Neural progenitor cell (in vitro differentiated cells): ENCODE measurements around the gene NPC2. TPM values are rescaled to one million over a fixed set of nuclear protein-coding genes. Genes with fewer than 3 reads are reported as not detected.

ENCODE experiments used
- DNase-seq: peaks from one replicate; pipeline ENCODE4 v3.0.0-alpha.2; 2016; ENCODE audit warnings: low spot score
- H2AFZ ChIP-seq: fragments of 200-600 bp; sonication (generic); replicated peaks from 2 replicates; pipeline ENCODE4 v1.6.1; 2016; ENCODE audit warnings: antibody characterized with exemption
- H3F3A ChIP-seq: fragments of 200-600 bp; sonication (generic); 2 replicates; pipeline ENCODE4 v1.6.1; 2016; ENCODE audit warnings: antibody characterized with exemption, low read depth
- H3K27ac ChIP-seq: fragments of 200-600 bp; sonication (generic); 2 replicates; pipeline ENCODE4 v1.5.1; 2016; ENCODE audit warnings: mild to moderate bottlenecking
- H3K27me3 ChIP-seq: fragments of 200-600 bp; sonication (generic); 2 replicates; pipeline ENCODE4 v1.6.1; 2016; ENCODE audit warnings: mild to moderate bottlenecking, moderate library complexity
- H3K36me3 ChIP-seq: fragments of 200-600 bp; sonication (generic); 2 replicates; pipeline ENCODE4 v1.5.1; 2016
- H3K4me1 ChIP-seq: fragments of 200-600 bp; sonication (generic); 2 replicates; pipeline ENCODE4 v1.6.1; 2016; ENCODE audit warnings: mixed run types
- H3K4me2 ChIP-seq: fragments of 200-600 bp; sonication (generic); 2 replicates; pipeline ENCODE4 v1.6.1; 2016
- H3K4me3 ChIP-seq: fragments of 200-600 bp; sonication (generic); 2 replicates; pipeline ENCODE4 v1.5.1; 2016
- H3K79me2 ChIP-seq: fragments of 200-600 bp; sonication (generic); 2 replicates; pipeline ENCODE4 v1.6.1; 2016; ENCODE audit warnings: low read depth
- H3K9ac ChIP-seq: fragments of 200-600 bp; sonication (generic); 2 replicates; pipeline ENCODE4 v1.6.1; 2016
- H3K9me3 ChIP-seq: fragments of 200-600 bp; sonication (generic); 2 replicates; pipeline ENCODE4 v1.5.1; 2016; ENCODE audit warnings: low read depth
- H4K20me1 ChIP-seq: fragments of 200-600 bp; sonication (generic); 2 replicates; pipeline ENCODE4 v1.6.1; 2016; ENCODE audit warnings: low read depth
- H3K27ac Mint-ChIP-seq: 3 replicates; pipeline ENCODE4 v1.8.0; 2021; ENCODE audit warnings: mixed read lengths
- H3K27me3 Mint-ChIP-seq: 2 replicates; pipeline ENCODE4 v1.8.0; 2022; ENCODE audit warnings: low read depth, mild to moderate bottlenecking, inconsistent platforms, moderate library complexity, mixed read lengths; ENCODE audit not compliant: insufficient read depth
- H3K36me3 Mint-ChIP-seq: 3 replicates; pipeline ENCODE4 v1.8.0; 2021; ENCODE audit warnings: mixed read lengths
- H3K4me1 Mint-ChIP-seq: 3 replicates; pipeline ENCODE4 v1.8.0; 2021; ENCODE audit warnings: mixed read lengths
- H3K4me3 Mint-ChIP-seq: 3 replicates; pipeline ENCODE4 v1.8.0; 2021; ENCODE audit warnings: mild to moderate bottlenecking, moderate library complexity, mixed read lengths
- H3K9me3 Mint-ChIP-seq: 3 replicates; pipeline ENCODE4 v1.8.0; 2020; ENCODE audit warnings: mixed read lengths
- EZH2 ChIP-seq: fragments of 200-600 bp; sonication (generic); IDR thresholded peaks from 2 replicates; pipeline ENCODE4 v1.6.1; 2017; ENCODE audit warnings: antibody characterized with exemption, mild to moderate bottlenecking, moderate library complexity
- EZH2phosphoT487 ChIP-seq: fragments of 200-600 bp; sonication (generic); IDR thresholded peaks from 2 replicates; pipeline ENCODE4 v1.6.1; 2017; ENCODE audit warnings: antibody characterized with exemption
- total RNA-seq: library from RNA; depleted of rRNA; stranded (reverse); fragments of >200 nt; gene quantifications from 2 replicates; pipeline ENCODE4 v1.2.3, GENCODE V29; 2015; ENCODE audit warnings: low replicate concordance
- TF ChIP-seq, protein P1 (sequence below): fragments of 200-600 bp; sonication (generic); IDR thresholded peaks from 2 replicates; pipeline ENCODE4 v1.5.1; 2017; ENCODE audit warnings: antibody characterized with exemption, mild to moderate bottlenecking

NPC2 gene
- total RNA-seq, 1 donor from 2014 or later = 371 TPM

DNA sequence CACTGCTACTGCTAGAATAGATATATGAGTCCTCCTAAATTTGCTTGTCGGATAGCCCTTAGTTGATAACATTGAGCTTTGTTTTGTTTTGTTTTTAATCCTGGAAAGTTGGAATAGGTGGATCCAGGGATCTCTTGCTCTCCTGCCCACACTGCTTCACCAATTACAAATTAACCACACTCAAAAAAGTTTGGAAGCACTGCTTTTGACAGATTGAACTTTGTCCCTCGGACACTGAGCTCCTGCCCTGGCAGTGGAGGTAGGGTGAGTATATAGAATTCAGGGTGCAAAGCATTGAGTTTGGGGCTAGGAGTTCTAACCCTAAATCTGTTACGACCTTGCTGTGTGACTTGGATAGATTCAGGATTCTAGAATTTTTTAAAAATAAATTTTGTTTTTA is 52.0 kb downstream of the NPC2 start:
- Histone ChIP-seq H4K20me1 (peaks cover 6% of the 10 kb centered on the region), H3K27me3 (no peaks in the 10 kb centered on the region), H3K9ac (no peak overlapping the region), H3K79me2 (no peaks in the 10 kb centered on the region), H3K4me2 (no peak overlapping the region), H3K36me3 (no peaks in the 10 kb centered on the region), H3F3A (peaks cover 13% of the 10 kb centered on the region), H3K4me1 (peaks cover 6% of the 10 kb centered on the region), H3K4me3 (no peak overlapping the region), H3K9me3 (no peaks in the 10 kb centered on the region), H3K27ac (no peak overlapping the region), H2AFZ (no peak overlapping the region)
- TF ChIP-seq EZH2phosphoT487 (no peak), EZH2 (no peak)
- TF ChIP-seq, protein P1, sequence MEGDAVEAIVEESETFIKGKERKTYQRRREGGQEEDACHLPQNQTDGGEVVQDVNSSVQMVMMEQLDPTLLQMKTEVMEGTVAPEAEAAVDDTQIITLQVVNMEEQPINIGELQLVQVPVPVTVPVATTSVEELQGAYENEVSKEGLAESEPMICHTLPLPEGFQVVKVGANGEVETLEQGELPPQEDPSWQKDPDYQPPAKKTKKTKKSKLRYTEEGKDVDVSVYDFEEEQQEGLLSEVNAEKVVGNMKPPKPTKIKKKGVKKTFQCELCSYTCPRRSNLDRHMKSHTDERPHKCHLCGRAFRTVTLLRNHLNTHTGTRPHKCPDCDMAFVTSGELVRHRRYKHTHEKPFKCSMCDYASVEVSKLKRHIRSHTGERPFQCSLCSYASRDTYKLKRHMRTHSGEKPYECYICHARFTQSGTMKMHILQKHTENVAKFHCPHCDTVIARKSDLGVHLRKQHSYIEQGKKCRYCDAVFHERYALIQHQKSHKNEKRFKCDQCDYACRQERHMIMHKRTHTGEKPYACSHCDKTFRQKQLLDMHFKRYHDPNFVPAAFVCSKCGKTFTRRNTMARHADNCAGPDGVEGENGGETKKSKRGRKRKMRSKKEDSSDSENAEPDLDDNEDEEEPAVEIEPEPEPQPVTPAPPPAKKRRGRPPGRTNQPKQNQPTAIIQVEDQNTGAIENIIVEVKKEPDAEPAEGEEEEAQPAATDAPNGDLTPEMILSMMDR = no peak
- Mint-ChIP-seq H3K4me3 (no peak overlapping the region), H3K9me3 (no peaks in the 10 kb centered on the region), H3K27me3 (peaks cover 4% of the 10 kb centered on the region), H3K27ac (no peak overlapping the region), H3K36me3 (no peaks in the 10 kb centered on the region), H3K4me1 (peaks cover 5% of the 10 kb centered on the region)
- no peak for DNase-seq

DNA sequence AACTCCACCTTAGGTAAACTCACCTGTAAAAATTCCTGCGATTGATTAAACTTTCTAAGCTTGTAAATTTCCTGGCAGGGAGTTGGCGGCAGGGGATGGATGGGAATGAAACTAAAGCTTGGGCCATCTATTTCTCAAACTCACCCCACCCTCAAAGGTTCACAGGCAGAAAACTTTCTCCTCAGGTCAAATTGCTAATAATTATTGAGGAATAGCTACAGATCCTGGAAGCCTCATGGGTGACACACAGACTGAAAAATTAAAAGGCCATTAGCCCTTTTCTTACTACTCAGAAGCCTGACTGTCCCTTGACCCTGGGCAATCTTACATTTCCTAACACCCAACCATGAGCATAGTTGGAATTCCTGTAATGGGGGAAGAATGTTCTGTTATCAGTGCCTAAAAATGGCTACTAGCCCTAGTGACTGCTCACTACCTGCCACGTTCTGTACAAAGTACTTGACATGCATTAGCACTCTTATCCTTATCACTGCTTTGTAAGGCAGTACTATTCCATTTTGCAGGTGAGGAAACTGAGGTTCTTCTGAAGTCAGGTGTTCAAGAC is 54.7 kb downstream of the NPC2 start:
- Histone ChIP-seq H3K9ac (no peak overlapping the region), H3K27ac (no peak overlapping the region), H3K79me2 (no peaks in the 10 kb centered on the region), H3K4me2 (no peak overlapping the region), H3F3A (peaks cover 20% of the 10 kb centered on the region), H3K4me3 (no peak overlapping the region), H3K4me1 (peaks cover 26% of the 10 kb centered on the region), H3K36me3 (no peaks in the 10 kb centered on the region), H3K27me3 (no peaks in the 10 kb centered on the region), H3K9me3 (no peaks in the 10 kb centered on the region), H4K20me1 (peaks cover 6% of the 10 kb centered on the region), H2AFZ (no peak overlapping the region)
- no peak overlapping the region for H3K27ac Mint-ChIP-seq
- peaks cover 18% of the 10 kb centered on the region for H3K4me1 Mint-ChIP-seq
- H3K27me3 Mint-ChIP-seq = peaks cover 4% of the 10 kb centered on the region
- DNase-seq = no peak
- no peak overlapping the region for H3K4me3 Mint-ChIP-seq
- H3K9me3 Mint-ChIP-seq = no peaks in the 10 kb centered on the region
- TF ChIP-seq EZH2phosphoT487 (no peak), EZH2 (no peak)
- TF ChIP-seq, protein P1 = no peak
- no peaks in the 10 kb centered on the region for H3K36me3 Mint-ChIP-seq

DNA sequence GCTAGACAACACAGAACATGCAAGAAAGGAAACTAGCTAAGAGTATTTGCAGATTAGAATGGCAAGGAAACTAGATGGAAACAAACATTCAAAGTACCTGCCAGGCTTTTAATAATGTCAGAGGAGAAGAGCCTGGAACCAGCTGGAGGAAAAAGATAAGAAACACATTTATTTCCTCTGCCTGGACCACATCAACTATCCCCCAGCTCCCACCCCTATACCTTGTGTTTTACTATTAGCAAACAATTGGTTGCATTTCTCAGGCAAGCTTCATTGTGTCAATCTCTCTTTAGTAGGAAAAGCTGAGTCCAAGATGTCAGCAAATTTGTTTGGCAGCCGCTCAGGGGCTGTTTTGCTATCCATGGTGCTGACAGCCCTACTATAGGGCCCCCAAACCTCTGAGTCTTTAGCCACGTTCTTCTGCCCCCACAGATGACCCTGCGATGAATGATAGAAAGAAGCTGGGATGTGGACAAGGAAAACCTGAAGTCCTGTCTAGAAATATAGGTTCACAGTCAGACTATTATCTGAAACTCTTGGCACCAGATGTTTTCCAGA is 55.5 kb downstream of the NPC2 start:
- Mint-ChIP-seq H3K4me1 (peaks cover 18% of the 10 kb centered on the region), H3K27ac (no peak overlapping the region)
- DNase-seq = peak; percentile 74

More for the DNA sequence above, 55.5 kb downstream of the NPC2 start:
- TF ChIP-seq, protein P1 = no peak
- TF ChIP-seq EZH2phosphoT487 (no peak), EZH2 (no peak)
- Mint-ChIP-seq H3K36me3 (no peaks in the 10 kb centered on the region), H3K9me3 (no peaks in the 10 kb centered on the region), H3K27me3 (peaks cover 7% of the 10 kb centered on the region), H3K4me3 (no peak overlapping the region)
- Histone ChIP-seq H3K27ac (no peak overlapping the region), H3K36me3 (no peaks in the 10 kb centered on the region), H2AFZ (no peak overlapping the region), H4K20me1 (peaks cover 6% of the 10 kb centered on the region), H3F3A (peaks cover 13% of the 10 kb centered on the region), H3K4me2 (no peak overlapping the region), H3K4me3 (no peak overlapping the region), H3K27me3 (no peaks in the 10 kb centered on the region), H3K79me2 (no peaks in the 10 kb centered on the region), H3K9me3 (no peaks in the 10 kb centered on the region), H3K4me1 (peaks cover 33% of the 10 kb centered on the region), H3K9ac (no peak overlapping the region)
